GM19240 (cell line): ENCODE results near the gene BUD31.
"Not testable (repeated sequence)": the region's sequence is repeated elsewhere in the genome, so short reads cannot be mapped to it uniquely, and the experiment has no call there.

ENCODE experiments used
- DNase-seq: peaks from one replicate; pipeline ENCODE4 v3.0.0; 2011; ENCODE audit warnings: low spot score; ENCODE audit not compliant: insufficient read length

BUD31 gene

GRCh38 chr7:99408379-99409191 lies at the start of gene BUD31, which contains the start of gene PDAP1:
Gene BUD31, plus strand, starts transcription at chr7:99408969. Its CDS starts 2,124 bp downstream, at chr7:99411093.
Gene PDAP1, minus strand, starts transcription at chr7:99408597. Its CDS starts 49 bp downstream, at chr7:99408548.
- DNase-seq = peak; percentile 90

DNA sequence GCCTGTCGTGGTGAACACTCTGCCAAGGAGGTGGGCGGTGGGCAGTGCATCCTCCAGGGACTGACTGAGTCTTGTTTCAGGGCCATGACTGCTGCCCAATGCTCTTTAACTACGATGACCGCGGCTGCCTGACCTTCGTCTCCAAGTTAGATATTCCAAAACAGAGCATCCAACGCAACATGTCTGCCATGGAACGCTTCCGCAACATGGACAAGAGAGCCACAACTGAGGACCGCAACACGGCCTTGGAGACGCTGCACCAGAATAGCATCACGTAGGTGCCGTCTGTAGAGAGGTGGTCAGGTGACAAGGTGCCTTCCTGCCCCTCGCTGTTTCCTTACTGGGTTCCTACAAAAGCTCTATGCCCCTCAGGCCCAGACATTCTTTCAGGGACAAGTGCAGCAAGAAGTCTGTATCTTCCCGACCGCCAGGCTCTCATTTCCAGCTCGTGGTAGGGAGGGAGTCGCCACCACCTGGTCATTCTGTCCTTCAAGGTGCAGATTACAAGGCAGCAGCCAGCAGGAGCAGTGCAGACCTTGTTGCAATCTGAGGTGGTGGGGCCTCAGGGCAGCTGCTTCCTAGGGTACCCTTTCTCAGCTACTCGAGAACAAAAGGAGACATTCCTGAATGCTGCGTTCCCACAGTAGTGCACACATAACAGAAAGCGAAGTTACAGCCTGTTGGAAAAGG lies 49.2 kb upstream of the BUD31 start:
- DNase-seq = no peak

- no peak for DNase-seq
Observed at GRCh38 chr7:99362801-99363200, 46.0 kb upstream of the BUD31 start.

DNA sequence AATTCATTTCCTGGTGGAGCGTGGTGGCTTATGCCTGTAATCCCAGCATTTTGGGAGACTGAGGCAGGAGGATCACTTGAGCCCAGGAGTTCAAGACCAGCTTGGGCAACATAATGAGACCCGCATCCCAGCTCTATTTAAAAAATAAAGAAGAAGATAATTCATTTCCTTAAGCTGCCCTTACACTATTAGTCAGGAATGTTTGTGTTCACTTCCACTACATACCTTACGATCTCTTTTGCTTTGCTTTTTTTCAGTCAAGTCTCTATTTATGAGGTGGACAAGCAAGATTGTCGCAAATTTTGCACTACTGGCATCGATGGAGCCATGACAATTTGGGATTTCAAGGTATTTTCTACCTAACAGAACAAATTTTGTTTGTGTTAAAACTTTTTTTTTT lies 45.5 kb upstream of the BUD31 start:
- DNase-seq = no peak

- DNase-seq = peak; percentile 43
Observed at GRCh38 chr7:99365318-99366141, 43.2 kb upstream of the BUD31 start.

- DNase-seq = no peak
Observed at GRCh38 chr7:99366646-99367045, 42.1 kb upstream of the BUD31 start.

GRCh38 chr7:99368750-99369389 lies 39.9 kb upstream of the BUD31 start:
- DNase-seq = no peak

DNA sequence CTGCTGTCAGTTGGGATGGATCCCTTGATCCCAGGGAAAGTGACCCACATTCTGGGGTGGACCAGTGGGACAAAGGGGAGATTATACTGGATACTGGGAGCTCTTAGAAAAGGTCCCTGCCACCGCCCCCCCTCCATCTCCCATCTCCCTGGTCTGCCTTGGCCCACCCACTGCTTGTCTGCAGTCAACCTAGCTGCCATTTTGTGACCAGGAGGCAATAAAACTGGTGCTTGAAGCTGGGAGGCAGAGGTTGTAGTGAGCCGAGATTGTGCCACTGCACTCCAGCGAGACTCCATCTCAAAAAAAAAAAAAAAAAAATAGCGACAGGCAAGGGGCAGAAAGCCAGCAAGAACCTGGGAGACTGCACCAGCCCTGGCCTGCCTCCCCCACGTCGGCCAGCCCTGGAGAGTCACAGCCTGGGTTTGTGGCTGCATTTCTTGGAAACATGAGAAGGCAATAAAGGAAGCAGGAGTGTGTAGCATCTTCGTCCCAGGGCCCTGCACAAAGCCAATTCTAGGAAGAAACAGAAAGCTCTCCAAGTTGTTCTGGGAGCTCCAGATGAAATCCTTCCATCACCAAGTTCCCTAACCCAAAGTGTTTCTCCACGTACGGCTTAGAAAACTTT lies 38.9 kb upstream of the BUD31 start:
- DNase-seq = no peak

DNA sequence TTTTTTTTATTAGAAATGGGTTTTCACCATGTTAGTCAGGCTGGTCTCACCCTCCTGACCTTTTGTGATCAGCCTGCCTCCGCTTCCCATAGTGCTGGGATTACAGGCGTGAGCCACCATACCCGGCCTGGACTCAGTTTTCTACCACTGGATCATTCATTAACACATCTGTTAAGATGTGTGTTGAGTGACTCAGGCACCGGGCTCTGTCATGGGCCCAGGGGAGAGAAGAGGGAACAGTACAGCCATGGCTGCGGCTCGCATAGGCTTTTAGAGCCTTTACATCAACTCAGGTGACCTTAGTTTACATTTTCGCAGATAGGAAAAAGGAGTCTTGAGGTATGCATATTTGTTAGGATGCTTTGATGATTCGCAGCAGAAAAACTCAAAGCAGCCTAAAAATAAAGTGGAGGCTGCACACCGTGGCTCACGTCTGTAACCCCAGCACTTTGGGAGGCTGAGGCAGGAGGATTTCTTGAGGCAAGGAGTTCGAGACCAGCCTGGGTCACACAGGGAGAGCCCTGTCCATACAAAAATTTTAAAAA lies 37.3 kb upstream of the BUD31 start:
- DNase-seq = no peak

DNA sequence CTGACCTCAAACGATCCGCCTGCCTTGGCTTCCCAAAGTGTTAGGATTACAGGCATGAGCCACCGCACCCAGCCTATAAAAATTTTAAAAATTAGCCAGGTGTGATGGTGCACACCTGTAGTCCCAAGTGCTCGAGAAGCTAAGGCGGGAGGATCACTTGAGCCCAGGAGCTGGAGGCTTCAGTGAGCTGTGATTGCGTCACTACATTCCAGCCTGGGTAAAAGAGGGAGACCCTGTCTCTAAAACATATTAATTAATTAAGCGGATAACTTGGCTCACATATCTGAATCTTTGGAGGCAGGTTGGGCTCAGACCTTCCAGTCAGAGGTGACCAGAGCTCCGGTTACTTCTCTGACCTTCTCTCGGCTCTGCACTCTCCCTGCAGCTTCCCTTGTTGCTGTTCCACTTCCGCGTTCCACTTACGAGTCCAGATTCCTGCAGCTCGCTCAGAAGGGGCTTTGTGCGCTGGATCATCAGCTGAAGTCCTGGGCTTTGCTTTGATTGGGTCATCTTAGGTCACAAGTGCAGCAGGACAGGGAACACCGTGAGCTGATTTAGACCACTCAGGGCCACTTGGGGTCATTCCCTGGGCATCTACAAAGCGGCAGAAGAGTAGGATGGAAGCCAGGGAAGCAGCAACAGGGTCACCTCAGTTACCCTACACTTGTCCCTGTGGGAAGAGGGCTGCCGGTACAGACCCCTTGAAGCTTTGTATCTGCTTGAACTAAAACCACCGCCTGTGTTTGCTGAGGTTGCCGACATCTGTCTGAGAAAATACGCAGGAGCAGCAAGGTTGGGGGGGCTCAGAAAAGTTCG lies 36.3 kb upstream of the BUD31 start:
- DNase-seq = no peak

DNA sequence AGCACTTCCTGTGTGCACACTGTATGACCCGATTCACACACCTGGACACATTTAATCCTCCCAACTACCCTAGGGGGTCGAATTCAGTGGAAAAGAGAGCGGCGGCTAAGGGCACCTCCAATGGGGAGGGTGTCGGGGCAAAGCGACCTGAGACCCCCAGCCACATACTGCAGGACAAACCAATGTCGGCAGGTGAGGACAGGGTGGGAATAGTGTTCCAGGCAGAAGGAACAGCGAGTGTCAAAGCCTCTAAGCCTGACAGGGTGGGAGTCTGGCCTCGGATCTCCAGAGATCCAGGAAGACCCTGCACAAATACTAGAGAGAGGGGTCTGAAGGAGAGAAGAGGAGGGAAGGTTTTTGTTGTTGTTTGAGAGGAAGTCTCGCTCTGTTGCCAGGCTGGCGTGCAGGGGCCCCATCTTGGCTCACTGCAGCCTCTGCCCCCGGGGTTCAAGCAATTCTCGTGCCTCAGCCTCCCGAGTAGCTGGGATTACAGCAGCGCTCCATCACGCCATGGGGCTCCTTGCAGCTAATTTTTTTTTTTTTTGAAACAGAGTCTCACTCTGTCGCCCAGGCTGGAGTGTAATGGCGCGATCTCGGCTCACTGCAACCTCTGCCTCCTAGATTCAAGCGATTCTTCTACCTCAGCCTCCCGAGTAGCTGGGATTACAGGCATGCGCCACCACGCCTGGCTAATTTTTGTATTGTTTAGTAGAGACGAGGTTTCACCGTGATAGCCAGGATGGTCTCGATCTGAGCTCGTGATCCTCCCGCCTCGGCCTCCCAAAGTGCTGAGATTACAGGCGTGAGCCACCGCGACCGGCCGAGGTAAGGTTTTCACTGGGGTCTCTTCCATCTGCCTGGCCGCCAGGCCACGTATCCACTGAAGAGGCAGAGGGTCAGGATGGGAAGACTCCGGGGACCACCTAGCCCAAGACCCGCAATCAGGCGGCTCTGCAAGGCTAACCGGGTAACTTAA lies 35.4 kb upstream of the BUD31 start:
- no peak for DNase-seq

GRCh38 chr7:99374111-99375064 lies 34.4 kb upstream of the BUD31 start, which contains the start of gene ARPC1B:
Gene ARPC1B, plus strand, starts transcription at chr7:99374730. Its CDS starts 10,985 bp downstream, at chr7:99385715.
- peak; percentile 83 for DNase-seq

- DNase-seq = peak; percentile 53
Observed at GRCh38 chr7:99375070-99375807, 33.5 kb upstream of the BUD31 start.

- DNase-seq = no peak
Observed at GRCh38 chr7:99379043-99379577, 29.7 kb upstream of the BUD31 start.

GRCh38 chr7:99379693-99380031 lies 29.1 kb upstream of the BUD31 start:
- not testable (repeated sequence) for DNase-seq
